Activated naive CD8-positive, alpha-beta T cell (primary cell): ENCODE results near the gene DAZAP1.
A peak's percentile ranks its signal among the peaks of the same experiment; 100 is the strongest.

Experiments used
- H3K27ac Mint-ChIP-seq: one replicate; pipeline ENCODE4 v1.8.0; 2021; ENCODE audit warnings: mixed read lengths
- H3K27me3 Mint-ChIP-seq: one replicate; pipeline ENCODE4 v1.8.0; 2021; ENCODE audit warnings: mixed read lengths
- H3K36me3 Mint-ChIP-seq: one replicate; pipeline ENCODE4 v1.8.0; 2021; ENCODE audit warnings: mixed read lengths
- H3K4me1 Mint-ChIP-seq: one replicate; pipeline ENCODE4 v1.8.0; 2021; ENCODE audit warnings: low read depth, mixed read lengths
- H3K4me3 Mint-ChIP-seq: one replicate; pipeline ENCODE4 v1.8.0; 2021; ENCODE audit warnings: mild to moderate bottlenecking, mixed read lengths
- H3K9me3 Mint-ChIP-seq: one replicate; pipeline ENCODE4 v1.8.0; 2021; ENCODE audit warnings: low read depth, mixed read lengths

DAZAP1 gene

GRCh38 chr19:1384478-1385110 is 22.8 kb upstream of the DAZAP1 start:
- Mint-ChIP-seq H3K4me3 (peak overlapping the region; percentile 90), H3K27me3 (no peaks in the 10 kb centered on the region), H3K36me3 (peaks cover 3% of the 10 kb centered on the region), H3K9me3 (no peaks in the 10 kb centered on the region), H3K27ac (peak overlapping the region; percentile 86), H3K4me1 (peaks cover 11% of the 10 kb centered on the region)

GRCh38 chr19:1385816-1386215 is 21.6 kb upstream of the DAZAP1 start:
- peaks cover 11% of the 10 kb centered on the region for H3K4me1 Mint-ChIP-seq
- H3K9me3 Mint-ChIP-seq, result no peaks in the 10 kb centered on the region
- peak overlapping the region; percentile 90 for H3K4me3 Mint-ChIP-seq
- H3K36me3 Mint-ChIP-seq, result peaks cover 3% of the 10 kb centered on the region
- H3K27ac Mint-ChIP-seq, result no peak overlapping the region
- H3K27me3 Mint-ChIP-seq, result no peaks in the 10 kb centered on the region

- no peak overlapping the region for H3K4me3 Mint-ChIP-seq
Measured at GRCh38 chr19:1386945-1387683, 20.3 kb upstream of the DAZAP1 start.

GRCh38 chr19:1387684-1388636 is 19.4 kb upstream of the DAZAP1 start:
- H3K4me1 Mint-ChIP-seq, result peaks cover 11% of the 10 kb centered on the region
- no peak overlapping the region for H3K27ac Mint-ChIP-seq
- no peak overlapping the region for H3K4me3 Mint-ChIP-seq

More at GRCh38 chr19:1386945-1387683, 20.3 kb upstream of the DAZAP1 start:
- Mint-ChIP-seq H3K36me3 (peaks cover 3% of the 10 kb centered on the region), H3K4me1 (peaks cover 11% of the 10 kb centered on the region), H3K9me3 (no peaks in the 10 kb centered on the region), H3K27me3 (no peaks in the 10 kb centered on the region), H3K27ac (no peak overlapping the region)

GRCh38 chr19:1388637-1389026 is 18.8 kb upstream of the DAZAP1 start:
- no peak overlapping the region for H3K4me3 Mint-ChIP-seq
- peaks cover 3% of the 10 kb centered on the region for H3K36me3 Mint-ChIP-seq
- H3K9me3 Mint-ChIP-seq, result no peaks in the 10 kb centered on the region
- no peak overlapping the region for H3K27ac Mint-ChIP-seq
- no peaks in the 10 kb centered on the region for H3K27me3 Mint-ChIP-seq
- H3K4me1 Mint-ChIP-seq, result peaks cover 6% of the 10 kb centered on the region

More at GRCh38 chr19:1387684-1388636, 19.4 kb upstream of the DAZAP1 start:
- no peaks in the 10 kb centered on the region for H3K9me3 Mint-ChIP-seq
- peaks cover 3% of the 10 kb centered on the region for H3K36me3 Mint-ChIP-seq
- H3K27me3 Mint-ChIP-seq, result no peaks in the 10 kb centered on the region

- peaks cover 6% of the 10 kb centered on the region for H3K4me1 Mint-ChIP-seq
- H3K9me3 Mint-ChIP-seq, result no peaks in the 10 kb centered on the region
- no peak overlapping the region for H3K4me3 Mint-ChIP-seq
- no peaks in the 10 kb centered on the region for H3K27me3 Mint-ChIP-seq
- peaks cover 3% of the 10 kb centered on the region for H3K36me3 Mint-ChIP-seq
- no peak overlapping the region for H3K27ac Mint-ChIP-seq
Measured at GRCh38 chr19:1389033-1389940, 18.1 kb upstream of the DAZAP1 start.

GRCh38 chr19:1390890-1391423 is 16.4 kb upstream of the DAZAP1 start:
- no peaks in the 10 kb centered on the region for H3K27me3 Mint-ChIP-seq
- H3K36me3 Mint-ChIP-seq, result peaks cover 3% of the 10 kb centered on the region
- H3K4me1 Mint-ChIP-seq, result peaks cover 2% of the 10 kb centered on the region
- no peak overlapping the region for H3K4me3 Mint-ChIP-seq
- no peaks in the 10 kb centered on the region for H3K9me3 Mint-ChIP-seq
- H3K27ac Mint-ChIP-seq, result no peak overlapping the region

- Mint-ChIP-seq H3K4me1 (peaks cover 2% of the 10 kb centered on the region), H3K27ac (no peak overlapping the region), H3K27me3 (no peaks in the 10 kb centered on the region), H3K4me3 (no peak overlapping the region), H3K36me3 (peaks cover 3% of the 10 kb centered on the region), H3K9me3 (no peaks in the 10 kb centered on the region)
Measured at GRCh38 chr19:1392407-1392806, 15.0 kb upstream of the DAZAP1 start.

- H3K27me3 Mint-ChIP-seq, result no peaks in the 10 kb centered on the region
- H3K36me3 Mint-ChIP-seq, result peaks cover 3% of the 10 kb centered on the region
- no peak overlapping the region for H3K27ac Mint-ChIP-seq
- no peaks in the 10 kb centered on the region for H3K9me3 Mint-ChIP-seq
- H3K4me3 Mint-ChIP-seq, result no peak overlapping the region
- H3K4me1 Mint-ChIP-seq, result peaks cover 2% of the 10 kb centered on the region
Measured at GRCh38 chr19:1392939-1393530, 14.4 kb upstream of the DAZAP1 start.

GRCh38 chr19:1393841-1394240 is 13.5 kb upstream of the DAZAP1 start:
- Mint-ChIP-seq H3K27me3 (no peaks in the 10 kb centered on the region), H3K4me1 (peaks cover 5% of the 10 kb centered on the region), H3K36me3 (peaks cover 2% of the 10 kb centered on the region), H3K4me3 (no peak overlapping the region), H3K9me3 (no peaks in the 10 kb centered on the region), H3K27ac (no peak overlapping the region)

- H3K27ac Mint-ChIP-seq, result no peak overlapping the region
Measured at GRCh38 chr19:1394252-1395193, 12.9 kb upstream of the DAZAP1 start.

GRCh38 chr19:1395194-1396018 is 12.0 kb upstream of the DAZAP1 start:
- no peaks in the 10 kb centered on the region for H3K9me3 Mint-ChIP-seq
- peaks cover 5% of the 10 kb centered on the region for H3K4me1 Mint-ChIP-seq
- no peaks in the 10 kb centered on the region for H3K36me3 Mint-ChIP-seq
- no peaks in the 10 kb centered on the region for H3K27me3 Mint-ChIP-seq
- H3K4me3 Mint-ChIP-seq, result no peak overlapping the region
- no peak overlapping the region for H3K27ac Mint-ChIP-seq

More at GRCh38 chr19:1394252-1395193, 12.9 kb upstream of the DAZAP1 start:
- Mint-ChIP-seq H3K4me1 (peaks cover 5% of the 10 kb centered on the region), H3K36me3 (no peaks in the 10 kb centered on the region), H3K4me3 (no peak overlapping the region), H3K27me3 (no peaks in the 10 kb centered on the region), H3K9me3 (no peaks in the 10 kb centered on the region)
